MCF 10A (cell line): ENCODE results near the gene TNFRSF9. TPM values are rescaled to one million over a fixed set of nuclear protein-coding genes. Genes with fewer than 3 reads are reported as not detected.
"Not testable (repeated sequence)": the region's sequence is repeated elsewhere in the genome, so short reads cannot be mapped to it uniquely, and the experiment has no call there.

Experiments
- BruUV-seq: library from RNA; stranded (reverse); fragments of 400-500 nt; replicated peaks from 2 replicates; lab custom pipeline; 2021; lab: Mats Ljungman, UMichigan
- CTCF ChIA-PET: fragments of 300-600 bp; sonication (Branson Sonifier 250); formaldehyde crosslinking; extraction: SDS; loops from one replicate; lab custom pipeline; 2021; ENCODE audit warnings: antibody characterized with exemption, inconsistent platforms; lab: Yijun Ruan, JAX
- POLR2A ChIA-PET: fragments of 300-600, 350-650 bp; sonication (Branson Sonifier 250); formaldehyde crosslinking; extraction: SDS; loops from one replicate; lab custom pipeline; 2020; ENCODE audit warnings: antibody characterized with exemption, inconsistent platforms; lab: Yijun Ruan, JAX
- DNase-seq: peaks from one replicate; pipeline ENCODE4 v3.0.0-alpha.2; 2018; ENCODE audit not compliant: unreplicated experiment
- H3K27ac Mint-ChIP-seq: one replicate; pipeline ENCODE4 v1.8.0; 2022; ENCODE audit warnings: mild to moderate bottlenecking, low read depth, mixed read lengths; ENCODE audit not compliant: unreplicated experiment
- H3K27me3 Mint-ChIP-seq: one replicate; pipeline ENCODE4 v1.8.0; 2022; ENCODE audit warnings: mixed read lengths; ENCODE audit not compliant: insufficient read depth, unreplicated experiment
- H3K36me3 Mint-ChIP-seq: one replicate; pipeline ENCODE4 v1.8.0; 2022; ENCODE audit warnings: mild to moderate bottlenecking, moderate library complexity, mixed read lengths; ENCODE audit not compliant: insufficient read depth, unreplicated experiment
- H3K4me1 Mint-ChIP-seq: one replicate; pipeline ENCODE4 v1.8.0; 2022; ENCODE audit warnings: mixed read lengths; ENCODE audit not compliant: insufficient read depth, unreplicated experiment
- H3K4me3 Mint-ChIP-seq: one replicate; pipeline ENCODE4 v1.8.0; 2022; ENCODE audit warnings: mild to moderate bottlenecking, moderate library complexity, mixed read lengths; ENCODE audit not compliant: unreplicated experiment
- H3K9me3 Mint-ChIP-seq: one replicate; pipeline ENCODE4 v1.8.0; 2022; ENCODE audit warnings: mixed read lengths; ENCODE audit not compliant: unreplicated experiment
- CTCF ChIP-seq: fragments of 200-600 bp; IDR thresholded peaks from one replicate; pipeline ENCODE4 v1.8.0; 2022; ENCODE audit warnings: antibody characterized with exemption, mild to moderate bottlenecking; ENCODE audit not compliant: unreplicated experiment
- intact Hi-C: fragments of 100-400 bp; cut with micrococcal nuclease; formaldehyde crosslinking; loops from 2 replicates; pipeline ENCODE4 v1.14.1; 2022
- total RNA-seq: library from RNA; stranded (reverse); gene quantifications from 2 replicates; pipeline ENCODE4 v1.2.3, GENCODE V29; 2022

The TNFRSF9 gene
- total RNA-seq, 1 experiment from 2014 or later, result 0.98 TPM

- Mint-ChIP-seq H3K4me3 (no peak overlapping the region), H3K4me1 (no peaks in the 10 kb centered on the region), H3K27me3 (peaks cover 11% of the 10 kb centered on the region), H3K36me3 (no peaks in the 10 kb centered on the region), H3K9me3 (no peaks in the 10 kb centered on the region), H3K27ac (no peak overlapping the region)
- no peak for DNase-seq
- no TSS peak for BruUV-seq
- intact Hi-C loops, result no loop called here
- TF ChIP-seq CTCF, result no peak
- ChIA-PET POLR2A (interaction anchor here (0.9 kb wide), 1 partner anchor 22 kb away, joined by 3 read pairs; no protein-coding TSS in a partner anchor), CTCF (interaction anchor here (0.7 to 2.8 kb wide), 2 partner anchors 25 to 167 kb away, joined by 3 to 8 read pairs; no protein-coding TSS in a partner anchor)
These were observed 20.8 kb downstream of the TNFRSF9 start for GRCh38 chr1:7919880-7920279.

- DNase-seq, H3K9me3 Mint-ChIP-seq, H3K36me3 Mint-ChIP-seq, intact Hi-C loops, H3K4me1 Mint-ChIP-seq, H3K4me3 Mint-ChIP-seq, BruUV-seq, H3K27ac Mint-ChIP-seq: not testable (repeated sequence)
- ChIA-PET CTCF (interaction anchor here (0.9 to 1.0 kb wide), 2 partner anchors 166 to 249 kb away, joined by 3 read pairs; no protein-coding TSS in a partner anchor), POLR2A (interaction anchor here (0.7 kb wide), 1 partner anchor 1758 kb away, joined by 4 read pairs; no protein-coding TSS in a partner anchor)
- peaks cover 11% of the 10 kb centered on the region for H3K27me3 Mint-ChIP-seq
These were observed 22.7 kb downstream of the TNFRSF9 start for GRCh38 chr1:7917971-7918370.

GRCh38 chr1:7916501-7916830 lies 24.2 kb downstream of the TNFRSF9 start:
- Mint-ChIP-seq H3K27me3 (peaks cover 11% of the 10 kb centered on the region), H3K27ac (no peak overlapping the region), H3K4me3 (no peak overlapping the region), H3K9me3 (no peaks in the 10 kb centered on the region), H3K4me1 (no peaks in the 10 kb centered on the region), H3K36me3 (no peaks in the 10 kb centered on the region)
- no peak for DNase-seq
- intact Hi-C loops, result no loop called here
- BruUV-seq, result no TSS peak
- no peak for TF ChIP-seq CTCF
- POLR2A ChIA-PET, result no interaction called here
- CTCF ChIA-PET, result interaction anchor here (1.1 kb wide), 1 partner anchor 13 kb away, joined by 4 read pairs; no protein-coding TSS in a partner anchor

- peaks cover 11% of the 10 kb centered on the region for H3K27me3 Mint-ChIP-seq
- ChIA-PET CTCF (interaction anchor here (1.1 kb wide), 1 partner anchor 12 kb away, joined by 4 read pairs; no protein-coding TSS in a partner anchor), POLR2A (no interaction called here)
- no peaks in the 10 kb centered on the region for H3K9me3 Mint-ChIP-seq
- intact Hi-C loops, result no loop called here
- TF ChIP-seq CTCF, result no peak
- no TSS peak for BruUV-seq
- H3K4me3 Mint-ChIP-seq, result no peak overlapping the region
- H3K27ac Mint-ChIP-seq, result no peak overlapping the region
- no peak for DNase-seq
- H3K36me3 Mint-ChIP-seq, result no peaks in the 10 kb centered on the region
- no peaks in the 10 kb centered on the region for H3K4me1 Mint-ChIP-seq
These were observed 24.7 kb downstream of the TNFRSF9 start for GRCh38 chr1:7915826-7916500.
